GM12878 (cell line): ENCODE results near the gene CDCA7L.

Source experiments
- BCL3 ChIP-seq: IDR thresholded peaks from 2 replicates; pipeline ENCODE4 v1.6.1; 2011; ENCODE audit warnings: borderline replicate concordance, low read depth, mild to moderate bottlenecking, moderate library complexity, low read length; ENCODE audit not compliant: insufficient read depth, poor library complexity, severe bottlenecking
- CHD4 ChIP-seq: fragments of 200-600 bp; sonication (generic); IDR thresholded peaks from 2 replicates; pipeline ENCODE4 v1.6.1; 2016; ENCODE audit warnings: mild to moderate bottlenecking
- CTCF ChIP-seq, 3 experiments: IDR thresholded peaks in 2 of 3; conservative IDR thresholded peaks in 1 of 3; 2 replicates each; pipeline ENCODE4 v1.5.1; 2011; ENCODE audit warnings: low read depth in 3 of 3, low read length in 3 of 3, mild to moderate bottlenecking in 3 of 3, control low read depth in 2 of 3, moderate library complexity in 2 of 3, inconsistent platforms in 1 of 3, mixed read lengths in 1 of 3; ENCODE audit not compliant: control insufficient read depth in 2 of 3, insufficient read depth in 1 of 3; ENCODE audit errors: extremely low read depth in 1 of 3
- EZH2 ChIP-seq: IDR thresholded peaks from 2 replicates; pipeline ENCODE4 v1.6.1; 2012; ENCODE audit warnings: low read depth, mild to moderate bottlenecking, control low read depth, inconsistent platforms, low read length, borderline replicate concordance; ENCODE audit not compliant: control insufficient read depth
- POLR2A ChIP-seq: IDR thresholded peaks from 2 replicates; pipeline ENCODE4 v1.6.1; 2011; ENCODE audit warnings: low read depth, mild to moderate bottlenecking, low read length
- RFX5 ChIP-seq: IDR thresholded peaks from 2 replicates; pipeline ENCODE4 v1.6.1; 2011; ENCODE audit warnings: low read depth, low read length, improper control_type of control experiment
- USF2 ChIP-seq: IDR thresholded peaks from 2 replicates; pipeline ENCODE4 v1.6.1; 2011; ENCODE audit warnings: low read depth, low read length, improper control_type of control experiment, borderline replicate concordance

- TF ChIP-seq BCL3 (no peak), EZH2 (no peak), CHD4 (no peak), USF2 (no peak), RFX5 (no peak), CTCF (IDR thresholded peaks at IDR 0.05 in 2 of 3, conservative IDR thresholded peaks at IDR 0.05 in 1 of 3; ENCODE audit: control insufficient read depth in 2 of 3, extremely low read depth in 1 of 3, insufficient read depth in 1 of 3, low read depth in 3 of 3, low read length in 3 of 3) (no peak), POLR2A (no peak)
Observed at GRCh38 chr7:21927693-21928092, 18.0 kb downstream of the CDCA7L start.
